ENCODE data around the gene C1QTNF9.
"Not testable (repeated sequence)": the region's sequence is repeated elsewhere in the genome, so short reads cannot be mapped to it uniquely, and the experiment has no call there.

The C1QTNF9 gene

GRCh38 chr13:24317835-24318234 is 8.5 kb downstream of the C1QTNF9 start:
- intact Hi-C loops (cut with DNase I); DNase-seq: not testable (repeated sequence)

- DNase-seq; intact Hi-C loops (cut with DNase I): not testable (repeated sequence)
Observed at GRCh38 chr13:24318878-24319277, 9.5 kb downstream of the C1QTNF9 start.

DNA sequence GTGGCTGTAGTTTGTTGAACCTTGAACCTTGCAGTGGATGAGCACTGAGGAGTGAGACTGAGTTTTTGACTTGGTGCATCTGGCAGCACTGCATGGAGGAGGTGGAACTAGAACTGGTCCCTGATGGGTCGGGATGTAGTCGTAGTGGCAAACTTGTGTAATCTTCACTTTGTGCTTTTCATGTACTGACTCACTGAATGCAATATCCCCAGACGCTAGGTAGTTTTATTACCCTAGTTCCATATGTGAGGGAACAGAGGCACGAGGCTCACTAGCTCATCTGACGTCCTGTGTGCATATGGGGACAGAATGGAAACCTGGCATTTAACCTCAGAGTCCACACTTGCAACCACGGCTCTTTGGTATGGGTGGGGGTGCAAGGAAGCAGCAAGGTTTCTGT is 10.3 kb downstream of the C1QTNF9 start:
- intact Hi-C loops (cut with DNase I) = loop anchor here (5.0 kb wide), 1 partner anchor 432 kb away; the partner anchor contains the start of gene MIPEP
- DNase-seq = not testable (repeated sequence)

- intact Hi-C loops (cut with DNase I) = loop anchor here (5.0 kb wide), 1 partner anchor 434 kb away; the partner anchor contains the start of gene MIPEP
- not testable (repeated sequence) for DNase-seq
Observed at GRCh38 chr13:24321416-24321815, 12.0 kb downstream of the C1QTNF9 start.

DNA sequence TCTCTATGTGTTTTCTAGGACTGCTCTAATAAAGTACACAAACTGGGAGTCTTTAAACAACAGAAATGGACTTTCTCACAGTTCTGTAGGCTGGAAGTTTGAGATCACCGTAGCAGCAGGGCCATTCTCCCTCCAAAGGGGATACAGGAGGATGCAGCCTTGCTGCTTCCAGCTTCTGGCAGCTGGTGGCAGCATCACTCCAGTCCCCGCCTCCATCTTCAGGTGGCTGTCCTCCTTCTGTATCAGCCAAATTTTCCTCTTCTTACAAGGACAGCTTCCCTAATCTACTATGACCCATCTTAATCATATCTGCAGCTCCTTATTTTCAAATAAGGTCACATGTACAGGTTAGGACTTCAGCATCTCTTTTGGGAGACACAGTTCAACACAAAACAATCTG is 13.1 kb downstream of the C1QTNF9 start:
- DNase-seq = not testable (repeated sequence)

GRCh38 chr13:24323036-24323738 is 13.8 kb downstream of the C1QTNF9 start:
- intact Hi-C loops (cut with DNase I) = loop anchor here (5.0 kb wide), 1 partner anchor 436 kb away; the partner anchor contains the start of gene MIPEP
- no peak for DNase-seq

More for the DNA sequence above, 13.1 kb downstream of the C1QTNF9 start:
- intact Hi-C loops (cut with DNase I) = loop anchor here (5.0 kb wide), 1 partner anchor 435 kb away; the partner anchor contains the start of gene MIPEP

DNA sequence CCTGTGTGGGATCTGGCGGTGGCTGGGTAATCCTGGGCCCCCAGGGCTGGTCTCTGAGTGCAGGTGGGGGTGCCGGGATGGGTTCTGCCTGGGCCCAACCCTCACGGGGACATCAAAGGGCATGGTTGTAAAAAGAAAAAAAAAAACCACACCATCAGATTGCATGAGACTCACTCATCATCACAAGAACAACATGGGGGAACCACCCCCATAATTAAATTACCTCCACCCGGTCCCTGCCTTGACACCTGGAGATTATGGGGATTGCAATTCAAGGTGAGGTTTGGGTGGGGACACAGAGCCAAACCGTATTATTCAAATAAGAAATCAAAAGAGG is 14.3 kb downstream of the C1QTNF9 start:
- no peak for DNase-seq
- intact Hi-C loops (cut with DNase I) = loop anchor here (5.0 kb wide), 1 partner anchor 436 kb away; the partner anchor contains the start of gene MIPEP

GRCh38 chr13:24327598-24327997 is 18.2 kb downstream of the C1QTNF9 start:
- DNase-seq; intact Hi-C loops (cut with DNase I): not testable (repeated sequence)

GRCh38 chr13:24328145-24328544 is 18.8 kb downstream of the C1QTNF9 start:
- peak in 2 of 42 donors; percentile 28 to 34 for DNase-seq
- intact Hi-C loops (cut with DNase I) = no loop called here

- no peak for DNase-seq
- intact Hi-C loops (cut with DNase I) = no loop called here
Observed at GRCh38 chr13:24338721-24339120, 29.3 kb downstream of the C1QTNF9 start.

- no peak for DNase-seq
- intact Hi-C loops (cut with DNase I) = no loop called here
Observed at GRCh38 chr13:24339937-24340607, 30.7 kb downstream of the C1QTNF9 start.

DNA sequence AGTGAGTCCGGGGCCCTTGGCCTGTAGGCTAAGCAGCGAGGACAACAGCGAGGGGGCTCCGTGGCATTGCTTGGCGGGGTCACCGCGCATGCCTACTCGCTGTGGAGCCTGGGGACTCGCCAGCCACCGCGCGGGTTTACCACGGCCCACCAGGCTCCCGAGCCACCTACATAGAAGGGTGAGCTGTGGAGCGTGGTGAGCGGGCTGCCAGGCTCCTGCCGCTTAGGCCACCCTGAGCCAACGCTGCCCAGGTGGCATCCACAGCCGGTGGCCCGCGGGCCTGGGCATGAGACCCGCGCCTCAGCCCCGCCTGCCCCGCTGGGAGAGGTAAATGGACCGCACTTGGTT is 31.2 kb downstream of the C1QTNF9 start:
- intact Hi-C loops (cut with DNase I) = no loop called here
- DNase-seq = no peak

GRCh38 chr13:24341439-24341838 is 32.1 kb downstream of the C1QTNF9 start:
- no peak for DNase-seq
- intact Hi-C loops (cut with DNase I) = no loop called here

GRCh38 chr13:24348385-24348784 is 39.0 kb downstream of the C1QTNF9 start:
- intact Hi-C loops (cut with DNase I) = no loop called here

DNA sequence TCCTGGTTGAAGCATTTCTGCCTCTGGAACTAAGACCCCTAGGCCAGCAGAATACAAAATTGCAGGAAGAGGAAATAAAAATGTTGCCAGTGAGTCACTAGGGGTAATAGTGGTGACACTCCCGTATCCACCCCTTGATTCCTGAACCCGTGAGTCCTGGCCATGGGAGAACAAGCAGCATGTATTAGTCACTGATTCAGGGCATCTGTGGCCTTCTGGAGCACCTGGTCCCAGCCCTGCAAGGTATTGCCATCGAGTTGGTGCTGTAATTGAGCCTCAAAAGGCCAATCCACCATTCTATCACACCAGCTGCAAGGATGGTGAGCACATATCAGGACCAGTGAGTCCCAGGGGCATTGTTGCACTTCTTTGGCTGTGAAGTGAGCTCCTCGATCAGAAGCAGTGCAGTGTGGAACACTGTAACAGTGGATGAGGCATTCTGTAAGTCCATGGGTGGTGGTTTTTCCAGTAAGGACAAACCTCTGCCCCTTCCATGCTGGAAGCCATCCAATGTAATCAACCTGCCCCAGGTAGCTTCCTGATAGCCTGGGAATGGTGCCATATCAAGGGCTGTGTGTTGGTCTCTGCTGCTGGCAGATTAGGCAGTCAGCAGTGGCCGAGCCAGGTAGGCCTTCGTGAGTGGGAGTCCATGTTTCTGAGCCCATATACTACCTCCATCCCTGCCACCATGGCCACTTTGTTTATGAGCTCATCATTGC is 39.6 kb downstream of the C1QTNF9 start:
- intact Hi-C loops (cut with DNase I) = no loop called here
- no peak for DNase-seq

More at GRCh38 chr13:24348385-24348784, 39.0 kb downstream of the C1QTNF9 start:
- DNase-seq = no peak

GRCh38 chr13:24349778-24350664 is 40.6 kb downstream of the C1QTNF9 start:
- intact Hi-C loops (cut with DNase I) = loop anchor here (10.0 kb wide), 1 partner anchor 1415 kb away; no protein-coding TSS in a partner anchor
- DNase-seq = not testable (repeated sequence)

GRCh38 chr13:24351423-24351822 is 42.0 kb downstream of the C1QTNF9 start:
- intact Hi-C loops (cut with DNase I) = loop anchor here (10.0 kb wide), 1 partner anchor 1417 kb away; no protein-coding TSS in a partner anchor
- no peak for DNase-seq

GRCh38 chr13:24353736-24354135 is 44.4 kb downstream of the C1QTNF9 start:
- intact Hi-C loops (cut with DNase I) = loop anchor here (10.0 kb wide), 1 partner anchor 1419 kb away; no protein-coding TSS in a partner anchor

More at GRCh38 chr13:24353736-24354135, 44.4 kb downstream of the C1QTNF9 start:
- DNase-seq = no peak
